HepG2 (cell line): ENCODE measurements around the gene CLDN7. TPM values are rescaled to one million over a fixed set of nuclear protein-coding genes. Genes with fewer than 3 reads are reported as not detected.

ENCODE experiments used
- ATAC-seq: fragments of 200-7000 bp; cut with Tn5 transposase; 3 replicates; pipeline ENCODE4 v1.9.1; 2020; ENCODE audit warnings: mild to moderate bottlenecking, moderate library complexity
- BruUV-seq: library from RNA; stranded (reverse); fragments of 400-500 nt; replicated peaks from 2 replicates; lab custom pipeline; 2021; lab: Mats Ljungman, UMichigan
- CTCF ChIA-PET: fragments of 300-600 bp; formaldehyde crosslinking; extraction: SDS; loops from one replicate; lab custom pipeline; 2021; ENCODE audit warnings: low total read pairs, inconsistent platforms, low intra/inter-chr PET ratio; lab: Yijun Ruan, JAX
- POLR2A ChIA-PET: fragments of 350-600 bp; sonication (Branson Sonifier 250); formaldehyde crosslinking; loops from one replicate; lab custom pipeline; 2020; ENCODE audit warnings: antibody characterized with exemption, inconsistent platforms; lab: Yijun Ruan, JAX
- DNase-seq: peaks from one replicate; pipeline ENCODE4 v3.0.0-alpha.2; 2015; ENCODE audit warnings: low spot score
- FAIRE-seq: peaks from 3 replicates; lab custom pipeline; 2011; peaks lifted over from hg19 to GRCh38; lab: Jason Lieb, UNC
- H2AFZ ChIP-seq: one replicate; pipeline ENCODE4 v1.6.1; 2011; ENCODE audit warnings: low read length, inconsistent platforms
- H3K27ac ChIP-seq: fragments of 300-600 bp; 3 replicates; pipeline ENCODE4 v1.8.0; 2011; ENCODE audit warnings: mixed run types, mild to moderate bottlenecking, mixed read lengths, low read length, inconsistent platforms; ENCODE audit not compliant: insufficient read depth; ENCODE audit errors: extremely low read length
- H3K27me3 ChIP-seq, 2 experiments: fragments of 200-600 bp in 1 of 2; 2 replicates in 1 of 2; 3 replicates in 1 of 2; pipeline versions ENCODE4 v1.6.0 to v1.8.0; 2011; ENCODE audit warnings: low read length in 2 of 2, mild to moderate bottlenecking in 2 of 2, moderate library complexity in 2 of 2, inconsistent platforms in 1 of 2; ENCODE audit not compliant: insufficient read depth in 2 of 2, control insufficient read depth in 1 of 2
- H3K36me3 ChIP-seq, 2 experiments: fragments of 200-600 bp in 1 of 2; replicated peaks in 1 of 2; 2 replicates in 1 of 2; 3 replicates in 1 of 2; pipeline versions ENCODE4 v1.5.1 to v1.8.0; 2011; ENCODE audit warnings: low read length in 2 of 2, inconsistent platforms in 1 of 2; ENCODE audit not compliant: insufficient read depth in 2 of 2, control insufficient read depth in 1 of 2
- H3K4me1 ChIP-seq: 2 replicates; pipeline ENCODE4 v1.5.1; 2012; ENCODE audit warnings: low read length, inconsistent platforms; ENCODE audit not compliant: insufficient read depth
- H3K4me2 ChIP-seq: 2 replicates; pipeline ENCODE4 v1.6.0; 2011; ENCODE audit warnings: low read depth, low read length, inconsistent platforms
- H3K4me3 ChIP-seq, 3 experiments: fragments of 200-600 bp in 1 of 3; sonication (generic), shearing (Covaris generic) in 1 of 3; replicated peaks in 1 of 3; 2 replicates each; pipeline ENCODE4 v1.5.1; 2011 to 2016; ENCODE audit warnings: low read length in 3 of 3, inconsistent platforms in 2 of 3, low read depth in 2 of 3, mild to moderate bottlenecking in 2 of 3, control low read depth in 1 of 3, mixed read lengths in 1 of 3; ENCODE audit not compliant: insufficient read depth in 1 of 3
- H3K79me2 ChIP-seq: one replicate; pipeline ENCODE4 v1.6.1; 2011; ENCODE audit warnings: low read length, inconsistent platforms; ENCODE audit not compliant: insufficient read depth
- H3K9ac ChIP-seq: 2 replicates; pipeline ENCODE4 v1.6.0; 2011; ENCODE audit warnings: mild to moderate bottlenecking, low read depth, low read length, inconsistent platforms; ENCODE audit not compliant: insufficient read depth
- H3K9me3 ChIP-seq: 2 replicates; pipeline ENCODE4 v1.5.1; 2012; ENCODE audit warnings: mild to moderate bottlenecking, low read length
- H4K20me1 ChIP-seq: 2 replicates; pipeline ENCODE4 v1.6.0; 2011; ENCODE audit warnings: inconsistent platforms, mild to moderate bottlenecking, low read length, moderate library complexity; ENCODE audit not compliant: insufficient read depth
- PRMT3 ChIP-seq: sonication (generic); formaldehyde crosslinking; IDR thresholded peaks from 2 replicates; pipeline ENCODE4 v1.8.1; 2022; ENCODE audit warnings: low read depth, mild to moderate bottlenecking, moderate library complexity, missing genetic modification reagents, borderline replicate concordance
- ZNF367 ChIP-seq: sonication (generic); formaldehyde crosslinking; IDR thresholded peaks from 2 replicates; pipeline ENCODE4 v1.4.0; 2020; ENCODE audit warnings: missing genetic modification reagents, borderline replicate concordance
- WGBS: methylation state at CpG from one replicate; pipeline ENCODE4 v1.1.6; 2017; ENCODE audit warnings: low lambda C conversion rate; 5-methylcytosine and 5-hydroxymethylcytosine counted together
- in situ Hi-C: cut with HindIII; loops from 2 replicates; pipeline ENCODE4 v1.10.0; 2017; ENCODE audit warnings: low pct_unique_long_range_greater_than_20kb; ENCODE audit not compliant: extremely low pct_ligation_motif_present
- intact Hi-C: fragments of 100-400 bp; cut with micrococcal nuclease; formaldehyde crosslinking; loops from one replicate; pipeline ENCODE4 v1.10.0; 2022; ENCODE audit not compliant: unreplicated experiment
- polyA plus RNA-seq, 8 experiments: library from polyadenylated mRNA; depleted of rRNA in 3 of 8; stranded (reverse) in 7 of 8; unstranded in 1 of 8; fragments of >200 nt; fragmentation: Illumina TruSeq in 4 of 8; extraction: Trizol in 4 of 8; gene quantifications; 2 replicates each; pipeline versions ENCODE4 v1.2.1 to v1.2.3, GENCODE V29; 2011 to 2016; ENCODE audit warnings: low read depth in 4 of 8, missing spikeins in 1 of 8, mixed read lengths in 1 of 8; ENCODE audit not compliant: insufficient read depth in 1 of 8
- total RNA-seq, 5 experiments: library from RNA; depleted of rRNA; stranded (reverse); fragments of >200 nt; fragmentation: Illumina TruSeq; extraction: Trizol; gene quantifications; 2 replicates each; pipeline ENCODE4 v1.2.3, GENCODE V29; 2016; ENCODE audit warnings: low read depth in 1 of 5
- TF ChIP-seq, protein P1 (sequence below): sonication (generic); formaldehyde crosslinking; IDR thresholded peaks from 2 replicates; pipeline ENCODE4 v1.5.0; 2020; ENCODE audit warnings: missing genetic modification reagents, mild to moderate bottlenecking, borderline replicate concordance

CLDN7 gene
- total and polyA plus RNA-seq, 2 of the 13 experiments (the other 11 are each of a cell fraction or from before 2014, with no cell fraction given), result not detected

DNA sequence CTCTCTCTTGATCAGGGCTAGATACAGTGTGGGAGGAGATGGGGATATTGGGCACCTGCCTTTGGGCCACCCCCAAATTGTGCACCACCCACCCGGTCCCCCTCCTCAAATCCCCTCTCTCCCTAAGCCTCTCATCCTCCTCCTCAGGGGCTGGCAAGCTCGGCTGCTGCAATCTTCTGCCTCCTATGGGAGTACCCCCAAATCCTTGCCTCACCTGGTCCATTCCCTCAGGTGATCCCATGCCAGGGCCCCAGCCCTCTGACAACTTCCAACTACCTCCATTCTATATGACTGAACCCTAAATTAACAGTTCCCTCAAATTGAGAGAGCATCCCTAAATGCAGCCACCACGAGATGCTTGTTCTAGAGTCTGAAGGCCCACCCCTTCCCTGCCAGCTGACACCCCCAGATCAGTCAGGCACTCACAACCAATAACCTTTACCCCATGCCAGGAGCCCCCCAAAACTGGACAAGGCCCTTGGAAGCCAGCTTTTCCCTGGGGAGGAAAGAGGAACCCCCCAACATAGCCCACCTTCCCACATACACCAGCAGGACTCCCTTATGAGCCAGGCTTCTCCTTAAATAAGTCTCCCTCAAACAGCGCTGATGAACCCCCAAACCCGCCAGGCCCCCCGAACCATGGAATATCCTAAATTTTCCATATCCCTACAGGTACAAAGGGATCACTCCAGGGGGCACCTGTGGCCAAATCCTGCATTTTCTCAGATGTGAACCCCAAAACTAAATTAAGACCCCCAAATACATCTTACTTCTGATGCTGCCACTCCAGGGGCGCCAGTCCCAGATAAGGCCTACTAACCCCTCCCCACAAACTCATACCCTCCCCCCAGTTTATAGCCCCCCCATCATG is 45.8 kb downstream of the CLDN7 start:
- in situ Hi-C loops (loop anchor here (5.0 kb wide), 1 partner anchor 39 kb away; the partner anchor contains the start of gene ASGR1), intact Hi-C loops (no loop called here)
- Histone ChIP-seq H3K4me1 (peaks cover 67% of the 10 kb centered on the region), H3K79me2 (peaks cover 13% of the 10 kb centered on the region), H3K27me3 (peaks cover 0 to 4% of the 10 kb centered on the region in 2 experiments; a peak in 2 of 5 replicates), H3K9me3 (no peaks in the 10 kb centered on the region), H3K36me3 (peaks cover 0 to 6% of the 10 kb centered on the region in 2 experiments; a peak in 2 of 5 replicates), H3K27ac (no peak overlapping the region), H3K4me3 (peak overlapping the region in 1 of 3 experiments; percentile 24; a peak in 1 of 6 replicates), H2AFZ (no peak overlapping the region), H3K9ac (no peak overlapping the region), H4K20me1 (peaks cover 10% of the 10 kb centered on the region; the same call in 1 of the 2 replicates), H3K4me2 (peak overlapping the region; percentile 68)
- CTCF ChIA-PET, result no interaction called here
- ATAC-seq (no peak), FAIRE-seq (no peak), DNase-seq (no peak)
- BruUV-seq, result no TSS peak
- 20% methylated on average over 7 of the region's 7 CpGs for WGBS
- TF ChIP-seq ZNF367 (CRISPR knock-in tag) (no peak), PRMT3 (CRISPR knock-in tag) (no peak)
- TF ChIP-seq, protein P1, sequence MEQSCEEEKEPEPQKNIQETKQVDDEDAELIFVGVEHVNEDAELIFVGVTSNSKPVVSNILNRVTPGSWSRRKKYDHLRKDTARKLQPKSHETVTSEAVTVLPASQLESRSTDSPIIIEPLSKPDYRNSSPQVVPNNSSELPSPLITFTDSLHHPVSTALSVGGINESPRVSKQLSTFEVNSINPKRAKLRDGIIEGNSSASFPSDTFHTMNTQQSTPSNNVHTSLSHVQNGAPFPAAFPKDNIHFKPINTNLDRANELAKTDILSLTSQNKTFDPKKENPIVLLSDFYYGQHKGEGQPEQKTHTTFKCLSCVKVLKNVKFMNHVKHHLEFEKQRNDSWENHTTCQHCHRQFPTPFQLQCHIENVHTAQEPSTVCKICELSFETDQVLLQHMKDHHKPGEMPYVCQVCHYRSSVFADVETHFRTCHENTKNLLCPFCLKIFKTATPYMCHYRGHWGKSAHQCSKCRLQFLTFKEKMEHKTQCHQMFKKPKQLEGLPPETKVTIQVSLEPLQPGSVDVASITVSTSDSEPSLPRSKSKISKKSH, result no peak
- TF ChIP-seq, all 625 proteins: peak for 0
- POLR2A ChIA-PET, result interaction anchor here (1.0 to 2.9 kb wide), 3 partner anchors 38 to 83 kb away, joined by 3 to 35 read pairs (median 3); partner anchors contain the start of gene ASGR1
